Activated CD4-positive, alpha-beta T cell treated with anti-CD3 and anti-CD28 coated beads for 36 hours (primary cell): ENCODE measurements around the gene FAM3B. TPM values are rescaled to one million over a fixed set of nuclear protein-coding genes. Genes with fewer than 3 reads are reported as not detected.
A peak's percentile ranks its signal among the peaks of the same experiment; 100 is the strongest.

ENCODE experiments used
- ATAC-seq: fragments of 200-7000 bp; cut with Tn5 transposase; one replicate; pipeline ENCODE4 v1.10.0; 2021; ENCODE audit warnings: mild to moderate bottlenecking, moderate library complexity
- CTCF ChIA-PET: fragments of 350-600 bp; sonication (Branson Sonifier 250); formaldehyde crosslinking; loops from one replicate; lab custom pipeline; 2021; ENCODE audit warnings: antibody characterized with exemption; lab: Charles Lee
- POLR2A ChIA-PET: fragments of 350-600 bp; sonication (Branson Sonifier 250); formaldehyde crosslinking; loops from one replicate; lab custom pipeline; 2021; ENCODE audit warnings: antibody characterized with exemption, inconsistent platforms; lab: Charles Lee
- DNase-seq: peaks from one replicate; pipeline ENCODE4 v3.0.0-alpha.2; 2020
- H3K27ac Mint-ChIP-seq: one replicate; pipeline ENCODE4 v1.8.0; 2021; ENCODE audit warnings: mixed read lengths
- H3K27me3 Mint-ChIP-seq: one replicate; pipeline ENCODE4 v1.8.0; 2021; ENCODE audit warnings: mixed read lengths
- H3K36me3 Mint-ChIP-seq: one replicate; pipeline ENCODE4 v1.8.0; 2021; ENCODE audit warnings: low read depth, mixed read lengths
- H3K4me1 Mint-ChIP-seq: one replicate; pipeline ENCODE4 v1.8.0; 2021; ENCODE audit warnings: mixed read lengths
- H3K4me3 Mint-ChIP-seq: one replicate; pipeline ENCODE4 v1.8.0; 2021; ENCODE audit warnings: mild to moderate bottlenecking, moderate library complexity, mixed read lengths
- H3K9me3 Mint-ChIP-seq: one replicate; pipeline ENCODE4 v1.8.0; 2021; ENCODE audit warnings: low read depth, mixed read lengths
- intact Hi-C, 2 experiments: fragments of 100-400 bp; cut with DNase I in 1 of 2; cut with micrococcal nuclease in 1 of 2; formaldehyde crosslinking; loops; one replicate each; pipeline versions ENCODE4 v1.14.2 to v1.15.1; 2022 to 2024; cut with DNase I, micrococcal nuclease
- total RNA-seq, 2 experiments: library from RNA; stranded (reverse); gene quantifications; one replicate each; pipeline ENCODE4 v1.2.3, GENCODE V29; 2021

Gene FAM3B
- total RNA-seq, 2 experiments from 2014 or later, result not detected

GRCh38 chr21:41364308-41364707 is 47.7 kb downstream of the FAM3B start:
- ChIA-PET CTCF (interaction anchor here (0.6 to 0.7 kb wide), 2 partner anchors 8 to 249 kb away, joined by 3 to 5 read pairs; no protein-coding TSS in a partner anchor), POLR2A (no interaction called here)
- Mint-ChIP-seq H3K27ac (peak overlapping the region; percentile 97), H3K9me3 (peaks cover 2% of the 10 kb centered on the region), H3K27me3 (no peaks in the 10 kb centered on the region), H3K36me3 (peaks cover 13% of the 10 kb centered on the region), H3K4me3 (no peak overlapping the region), H3K4me1 (peaks cover 78% of the 10 kb centered on the region)
- ATAC-seq, result no peak
- intact Hi-C loops, result loop anchor here in 1 of 2 experiments (5.0 to 10.0 kb wide), 4 partner anchors 513 to 1608 kb away; partner anchors contain the start of genes PKNOX1, PRDM15 and UBASH3A
- DNase-seq, result peak; percentile 54

GRCh38 chr21:41365377-41366107 is 48.9 kb downstream of the FAM3B start:
- Mint-ChIP-seq H3K4me1 (peaks cover 86% of the 10 kb centered on the region), H3K4me3 (no peak overlapping the region), H3K27me3 (no peaks in the 10 kb centered on the region), H3K27ac (no peak overlapping the region), H3K36me3 (peaks cover 13% of the 10 kb centered on the region), H3K9me3 (peaks cover 2% of the 10 kb centered on the region)
- ATAC-seq, result no peak
- ChIA-PET CTCF (no interaction called here), POLR2A (no interaction called here)
- no peak for DNase-seq
- intact Hi-C loops, result loop anchor here in 1 of 2 experiments (10.0 kb wide), 1 partner anchor 1039 kb away; the partner anchor contains the start of gene UBASH3A

GRCh38 chr21:41366522-41367151 is 50.0 kb downstream of the FAM3B start:
- Mint-ChIP-seq H3K9me3 (peaks cover 2% of the 10 kb centered on the region), H3K27me3 (no peaks in the 10 kb centered on the region), H3K36me3 (peaks cover 15% of the 10 kb centered on the region), H3K4me3 (no peak overlapping the region), H3K27ac (no peak overlapping the region), H3K4me1 (peaks cover 90% of the 10 kb centered on the region)
- ATAC-seq (peak; percentile 10), DNase-seq (peak; percentile 66)
- ChIA-PET CTCF (interaction anchor here (0.6 to 1.0 kb wide), 2 partner anchors 10 to 65 kb away, joined by 3 to 5 read pairs; no protein-coding TSS in a partner anchor), POLR2A (no interaction called here)
- intact Hi-C loops, result loop anchor here in 1 of 2 experiments (10.0 kb wide), 1 partner anchor 1038 kb away; the partner anchor contains the start of gene UBASH3A

- ChIA-PET CTCF (interaction anchor here (0.6 to 1.0 kb wide), 2 partner anchors 10 to 65 kb away, joined by 3 to 5 read pairs; no protein-coding TSS in a partner anchor), POLR2A (no interaction called here)
- H3K36me3 Mint-ChIP-seq, result peaks cover 15% of the 10 kb centered on the region
- peaks cover 87% of the 10 kb centered on the region for H3K4me1 Mint-ChIP-seq
- intact Hi-C loops, result loop anchor here in 1 of 2 experiments (10.0 kb wide), 1 partner anchor 1037 kb away; the partner anchor contains the start of gene UBASH3A
- ATAC-seq, result no peak
- DNase-seq, result no peak
- H3K27ac Mint-ChIP-seq, result peak overlapping the region; percentile 87
- no peaks in the 10 kb centered on the region for H3K27me3 Mint-ChIP-seq
- peaks cover 2% of the 10 kb centered on the region for H3K9me3 Mint-ChIP-seq
- no peak overlapping the region for H3K4me3 Mint-ChIP-seq
Measured at GRCh38 chr21:41367301-41367944, 50.8 kb downstream of the FAM3B start.

GRCh38 chr21:41367945-41368734 is 51.5 kb downstream of the FAM3B start:
- no peaks in the 10 kb centered on the region for H3K27me3 Mint-ChIP-seq
- ChIA-PET POLR2A (no interaction called here), CTCF (interaction anchor here (0.6 to 1.0 kb wide), 3 partner anchors 11 to 1980 kb away, joined by 3 read pairs; no protein-coding TSS in a partner anchor)
- peak overlapping the region; percentile 87 for H3K27ac Mint-ChIP-seq
- no peak overlapping the region for H3K4me3 Mint-ChIP-seq
- DNase-seq (no peak), ATAC-seq (no peak)
- peaks cover 88% of the 10 kb centered on the region for H3K4me1 Mint-ChIP-seq
- H3K36me3 Mint-ChIP-seq, result peaks cover 13% of the 10 kb centered on the region
- peaks cover 2% of the 10 kb centered on the region for H3K9me3 Mint-ChIP-seq
- intact Hi-C loops, result loop anchor here in 1 of 2 experiments (10.0 kb wide), 1 partner anchor 1037 kb away; the partner anchor contains the start of gene UBASH3A

GRCh38 chr21:41368735-41369104 is 52.1 kb downstream of the FAM3B start:
- CTCF ChIA-PET, result no interaction called here
- Mint-ChIP-seq H3K4me1 (peaks cover 85% of the 10 kb centered on the region), H3K27ac (peak overlapping the region; percentile 87), H3K36me3 (peaks cover 9% of the 10 kb centered on the region), H3K4me3 (peak overlapping the region; percentile 68), H3K27me3 (no peaks in the 10 kb centered on the region), H3K9me3 (peaks cover 2% of the 10 kb centered on the region)
- DNase-seq (no peak), ATAC-seq (no peak)
- intact Hi-C loops, result loop anchor here in 1 of 2 experiments (10.0 kb wide), 1 partner anchor 1036 kb away; the partner anchor contains the start of gene UBASH3A
- POLR2A ChIA-PET, result no interaction called here

- CTCF ChIA-PET, result interaction anchor here (0.6 to 1.7 kb wide), 3 partner anchors 12 to 86 kb away, joined by 3 to 15 read pairs (median 3); no protein-coding TSS in a partner anchor
- peaks cover 8% of the 10 kb centered on the region for H3K36me3 Mint-ChIP-seq
- POLR2A ChIA-PET, result interaction anchor here (2.0 kb wide), 1 partner anchor 8 kb away, joined by 8 read pairs; the partner anchor contains the start of gene MX2
- no peaks in the 10 kb centered on the region for H3K27me3 Mint-ChIP-seq
- H3K4me1 Mint-ChIP-seq, result peaks cover 79% of the 10 kb centered on the region
- intact Hi-C loops, result loop anchor here in 1 of 2 experiments (10.0 kb wide), 1 partner anchor 1035 kb away; the partner anchor contains the start of gene UBASH3A
- peaks cover 2% of the 10 kb centered on the region for H3K9me3 Mint-ChIP-seq
- peak overlapping the region; percentile 68 for H3K4me3 Mint-ChIP-seq
- peak overlapping the region; percentile 87 for H3K27ac Mint-ChIP-seq
- peak; percentile 77 for ATAC-seq
- DNase-seq, result peak; percentile 67
Measured at GRCh38 chr21:41369105-41369919, 52.7 kb downstream of the FAM3B start.

- peak; percentile 59 for DNase-seq
- Mint-ChIP-seq H3K4me3 (peak overlapping the region; percentile 68), H3K4me1 (peaks cover 79% of the 10 kb centered on the region), H3K9me3 (peaks cover 2% of the 10 kb centered on the region), H3K36me3 (peaks cover 11% of the 10 kb centered on the region), H3K27ac (peak overlapping the region; percentile 87), H3K27me3 (no peaks in the 10 kb centered on the region)
- ChIA-PET POLR2A (interaction anchor here (0.7 to 2.0 kb wide), 2 partner anchors 9 to 723 kb away, joined by 3 to 8 read pairs; partner anchors contain the start of gene MX2), CTCF (interaction anchor here (0.6 to 1.7 kb wide), 4 partner anchors 11 to 87 kb away, joined by 3 to 15 read pairs (median 3); no protein-coding TSS in a partner anchor)
- intact Hi-C loops, result loop anchor here in 1 of 2 experiments (2.0 to 10.0 kb wide), 2 partner anchors 57 to 1035 kb away; partner anchors contain the start of genes MX1 and UBASH3A
- ATAC-seq, result peak; percentile 24
Measured at GRCh38 chr21:41369920-41370839, 53.6 kb downstream of the FAM3B start.
